NCI-H1105 treated with DMSO at 0.1 percent for 48 hours (cell line): Measurements from ENCODE around the gene PPP1R27.

Experiments used
- DNase-seq: peaks from one replicate; lab custom pipeline; 2025; lab: John Stamatoyannopoulos, UW

The PPP1R27 gene

DNA sequence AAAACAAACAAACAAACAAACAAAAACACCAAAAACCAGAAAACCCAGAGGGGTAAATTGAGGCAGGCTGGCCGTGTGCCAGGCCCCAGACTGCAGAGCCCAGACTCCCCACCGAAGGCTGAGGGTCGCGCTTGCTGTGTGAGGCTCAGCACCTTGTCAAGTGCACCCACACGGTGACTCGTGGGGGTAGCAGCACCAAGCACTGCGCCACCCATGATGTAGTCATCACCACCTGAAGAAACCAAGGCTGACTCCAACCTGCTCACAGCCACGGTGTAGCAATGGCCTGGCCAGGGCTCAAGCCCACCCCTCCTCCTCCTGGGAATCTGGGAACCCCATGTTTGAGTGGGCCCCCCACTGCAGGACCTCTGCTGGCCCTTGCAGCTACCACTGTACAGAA is 13.7 kb downstream of the PPP1R27 start:
- no peak for DNase-seq

DNA sequence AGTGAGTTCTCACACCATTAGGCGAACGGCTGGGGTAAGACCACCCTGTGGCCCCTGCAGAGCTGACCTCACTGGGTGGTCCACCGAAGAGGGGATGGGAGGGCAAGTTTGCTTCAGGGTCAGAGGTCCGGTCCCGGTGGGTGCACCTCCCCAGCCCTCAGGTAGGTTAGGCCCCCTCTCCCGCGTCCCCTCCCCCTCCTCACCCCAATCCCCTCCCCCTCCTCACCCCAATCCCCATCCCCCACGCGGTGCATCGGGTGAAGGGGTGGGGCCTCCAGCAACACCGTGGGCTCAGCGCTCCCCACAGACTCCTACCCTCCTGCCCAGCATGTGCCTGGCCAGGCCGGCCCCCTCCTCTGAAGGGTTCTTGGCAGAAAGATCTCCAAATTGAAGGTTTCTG is 15.1 kb downstream of the PPP1R27 start:
- no peak for DNase-seq

DNA sequence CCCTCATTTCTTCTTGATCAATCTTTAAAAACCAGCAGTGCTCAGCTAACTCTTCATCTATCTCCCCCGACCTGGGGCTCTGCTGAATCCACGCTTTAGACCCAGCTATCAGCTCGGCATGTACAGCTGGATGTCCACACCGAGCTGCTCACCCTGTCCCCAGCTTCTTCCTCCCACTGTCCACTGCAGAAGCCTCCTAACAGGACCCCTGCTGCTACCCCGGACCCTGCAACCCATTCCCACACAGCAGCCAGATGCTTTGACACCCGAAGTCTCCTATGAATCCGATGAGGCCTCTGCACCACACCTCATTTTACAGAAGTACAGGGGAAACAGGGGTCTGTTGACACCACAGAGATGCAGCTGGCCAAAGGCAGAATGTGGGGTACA is 17.1 kb downstream of the PPP1R27 start:
- DNase-seq, result no peak

DNA sequence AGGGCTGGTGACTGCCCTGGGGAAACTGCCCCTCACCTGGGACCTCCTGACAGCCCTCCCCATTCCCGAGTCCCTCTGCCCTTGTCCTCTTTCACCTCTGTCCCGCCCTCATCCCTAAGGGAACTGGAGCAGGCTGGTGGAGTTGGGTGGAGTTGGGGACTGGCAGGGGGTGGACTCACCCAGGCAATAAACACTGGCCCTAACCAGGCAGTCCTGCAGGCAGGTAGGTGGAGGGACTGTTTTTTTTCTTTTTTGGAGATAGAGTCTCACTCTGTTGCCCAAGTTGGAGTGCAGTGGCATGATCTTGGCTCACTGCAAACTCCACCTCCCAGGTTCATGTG is 19.2 kb downstream of the PPP1R27 start:
- no peak for DNase-seq

DNA sequence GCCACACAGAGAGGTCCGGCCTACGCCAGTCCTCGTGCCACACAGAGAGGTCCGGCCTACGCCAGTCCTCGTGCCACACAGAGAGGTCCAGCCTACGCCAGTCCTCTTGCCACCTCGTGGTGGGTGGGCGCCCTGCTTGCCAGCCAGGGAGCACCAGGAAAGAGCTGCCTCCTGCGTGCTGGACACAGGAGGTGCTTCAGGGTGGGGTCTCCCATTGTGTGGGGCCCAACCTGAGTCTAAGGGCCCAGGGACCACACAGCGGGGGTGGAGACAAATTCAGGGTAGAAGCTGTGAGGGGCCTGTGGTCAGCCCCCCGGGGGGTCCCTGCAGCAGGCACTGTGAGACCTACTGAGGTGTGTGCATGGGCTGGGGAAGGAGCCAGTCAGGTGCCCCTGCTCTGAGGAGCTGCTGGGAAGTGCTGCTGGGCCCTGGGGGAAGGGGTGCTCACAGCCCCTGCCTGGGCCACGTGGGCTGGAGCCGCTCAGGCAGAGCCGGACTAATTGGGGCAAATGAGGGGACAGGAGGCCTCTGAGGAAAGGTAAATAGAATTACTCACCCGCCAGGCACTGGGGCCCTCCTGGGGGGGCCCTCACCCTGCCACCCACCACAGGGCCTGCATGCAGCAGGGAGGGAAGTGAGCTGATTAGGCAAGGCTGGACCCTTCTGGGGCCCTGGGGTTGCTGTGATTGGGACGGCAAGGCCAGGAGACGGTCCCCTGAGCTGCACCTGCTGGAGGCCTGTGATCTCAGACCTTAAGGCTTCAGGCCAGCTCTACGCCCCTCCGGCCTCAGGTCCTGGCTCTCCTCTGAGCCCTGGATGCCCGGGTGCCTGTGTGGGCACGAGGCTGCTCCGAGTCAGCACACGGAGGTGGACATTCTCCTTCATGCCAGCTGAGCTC is 19.9 kb downstream of the PPP1R27 start:
- DNase-seq, result peak; percentile 26

DNA sequence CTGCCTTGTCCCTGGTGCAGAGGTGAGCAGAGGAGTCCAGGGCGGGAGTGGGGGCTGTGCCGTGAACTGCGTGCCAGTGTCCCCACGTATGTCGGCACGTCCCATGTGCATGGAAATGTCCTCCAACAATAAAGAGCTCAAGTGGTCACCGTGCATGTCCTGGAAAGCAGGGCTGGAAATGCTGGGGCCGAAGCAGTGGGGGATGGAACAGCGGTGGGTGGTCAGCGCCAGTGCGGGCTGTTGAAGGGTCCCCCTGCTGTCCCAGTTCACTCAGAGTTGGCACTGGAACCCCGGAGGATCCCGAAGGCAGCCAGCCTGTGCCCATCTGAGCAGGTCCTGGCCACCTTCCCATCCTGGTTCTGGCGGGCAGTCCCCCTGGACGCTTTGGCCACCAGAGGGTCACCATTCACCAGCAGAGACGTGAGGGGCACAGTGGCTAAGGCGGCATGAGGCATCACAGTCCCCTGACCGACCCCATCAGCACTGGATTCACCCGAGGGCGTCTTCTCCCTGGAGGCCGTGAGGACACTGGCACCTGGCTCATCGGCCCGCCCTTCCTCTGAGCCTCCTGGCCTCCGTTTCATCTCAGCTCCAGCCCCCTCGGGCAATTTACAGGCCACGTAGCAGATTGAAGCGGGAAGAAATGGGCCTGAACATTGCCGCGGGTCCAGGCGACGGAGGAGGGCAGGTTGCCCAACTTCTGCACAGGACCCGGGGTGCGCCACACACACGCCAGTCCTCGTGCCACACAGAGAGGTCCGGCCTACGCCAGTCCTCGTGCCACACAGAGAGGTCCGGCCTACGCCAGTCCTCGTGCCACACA is 20.8 kb downstream of the PPP1R27 start:
- DNase-seq, result no peak

DNA sequence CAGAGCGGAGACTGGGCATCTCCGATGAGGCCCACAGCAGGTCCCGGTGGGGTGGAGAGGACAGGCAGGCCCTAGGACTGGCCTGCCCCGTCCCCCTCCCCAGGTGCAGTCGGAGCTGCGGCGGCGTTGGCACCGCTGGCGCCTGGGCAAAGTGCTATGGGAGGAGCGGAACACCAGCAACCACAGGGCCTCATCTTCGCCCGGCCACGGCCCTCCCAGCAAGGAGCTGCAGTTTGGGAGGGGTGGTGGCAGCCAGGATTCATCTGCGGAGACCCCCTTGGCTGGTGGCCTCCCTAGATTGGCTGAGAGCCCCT is 21.5 kb downstream of the PPP1R27 start:
- DNase-seq, result no peak

DNA sequence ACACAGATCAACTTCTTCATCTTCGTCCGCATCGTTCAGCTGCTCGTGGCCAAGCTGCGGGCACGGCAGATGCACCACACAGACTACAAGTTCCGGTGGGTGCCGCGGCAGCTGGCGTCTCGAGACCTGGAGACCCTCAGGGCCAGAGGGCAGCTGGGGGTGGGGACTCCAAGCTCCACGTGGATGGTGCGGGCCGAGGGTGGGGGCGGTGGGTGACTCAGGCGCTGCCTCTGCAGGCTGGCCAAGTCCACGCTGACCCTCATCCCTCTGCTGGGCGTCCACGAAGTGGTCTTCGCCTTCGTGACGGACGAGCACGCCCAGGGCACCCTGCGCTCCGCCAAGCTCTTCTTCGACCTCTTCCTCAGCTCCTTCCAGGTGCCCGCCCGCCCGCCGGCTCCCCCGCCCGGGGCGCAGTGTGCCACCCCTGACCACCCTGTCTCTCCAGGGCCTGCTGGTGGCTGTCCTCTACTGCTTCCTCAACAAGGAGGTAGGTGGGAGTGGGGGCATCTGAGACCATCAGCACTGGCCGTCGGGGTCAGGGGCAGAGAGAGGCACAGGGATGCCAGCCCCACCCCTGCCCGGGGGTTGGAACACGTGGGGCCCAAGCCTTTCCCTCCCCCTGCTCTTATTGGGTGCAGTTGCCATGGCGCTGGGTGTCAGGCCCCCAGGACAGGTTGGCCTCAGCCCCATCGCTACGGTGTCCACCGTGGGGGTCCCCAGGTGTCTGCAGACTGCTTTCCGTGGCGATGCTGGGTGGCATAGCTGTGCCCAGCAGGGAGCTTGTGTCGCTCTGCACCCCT is 22.1 kb downstream of the PPP1R27 start:
- DNase-seq, result no peak

DNA sequence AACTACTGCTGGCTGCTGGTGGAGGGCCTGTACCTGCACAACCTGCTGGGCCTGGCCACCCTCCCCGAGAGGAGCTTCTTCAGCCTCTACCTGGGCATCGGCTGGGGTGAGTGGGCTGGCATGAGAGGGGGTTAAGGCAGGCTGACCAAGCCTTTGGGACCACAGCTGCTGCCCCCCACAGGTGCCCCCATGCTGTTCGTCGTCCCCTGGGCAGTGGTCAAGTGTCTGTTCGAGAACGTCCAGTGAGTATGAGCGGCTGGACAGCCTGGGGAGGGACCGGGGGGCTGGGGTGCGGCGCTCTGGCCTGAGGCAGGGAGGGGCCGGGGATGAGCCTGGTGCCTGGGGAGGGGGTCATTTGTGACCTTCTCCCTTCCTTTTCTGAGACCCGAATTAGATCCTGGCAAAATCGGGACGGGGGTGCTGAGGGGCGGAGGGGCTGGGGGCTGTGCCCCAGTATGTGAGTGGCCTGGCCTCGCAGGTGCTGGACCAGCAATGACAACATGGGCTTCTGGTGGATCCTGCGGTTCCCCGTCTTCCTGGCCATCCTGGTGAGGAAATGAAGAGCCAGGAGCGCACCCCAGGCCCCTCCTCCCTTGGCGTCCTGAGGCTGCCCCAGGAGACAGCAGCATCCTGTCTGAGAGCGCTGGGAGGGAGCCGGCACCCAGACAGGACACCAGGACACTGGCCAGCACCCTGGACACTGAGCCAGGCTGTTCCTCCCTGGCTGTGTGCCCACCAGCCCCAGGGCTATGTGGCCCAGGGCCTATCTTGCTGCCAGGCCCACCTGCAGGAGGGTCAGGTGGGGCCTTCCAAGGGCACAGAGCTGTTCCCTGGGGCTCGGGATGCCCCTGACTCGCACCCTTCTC is 22.9 kb downstream of the PPP1R27 start:
- no peak for DNase-seq

DNA sequence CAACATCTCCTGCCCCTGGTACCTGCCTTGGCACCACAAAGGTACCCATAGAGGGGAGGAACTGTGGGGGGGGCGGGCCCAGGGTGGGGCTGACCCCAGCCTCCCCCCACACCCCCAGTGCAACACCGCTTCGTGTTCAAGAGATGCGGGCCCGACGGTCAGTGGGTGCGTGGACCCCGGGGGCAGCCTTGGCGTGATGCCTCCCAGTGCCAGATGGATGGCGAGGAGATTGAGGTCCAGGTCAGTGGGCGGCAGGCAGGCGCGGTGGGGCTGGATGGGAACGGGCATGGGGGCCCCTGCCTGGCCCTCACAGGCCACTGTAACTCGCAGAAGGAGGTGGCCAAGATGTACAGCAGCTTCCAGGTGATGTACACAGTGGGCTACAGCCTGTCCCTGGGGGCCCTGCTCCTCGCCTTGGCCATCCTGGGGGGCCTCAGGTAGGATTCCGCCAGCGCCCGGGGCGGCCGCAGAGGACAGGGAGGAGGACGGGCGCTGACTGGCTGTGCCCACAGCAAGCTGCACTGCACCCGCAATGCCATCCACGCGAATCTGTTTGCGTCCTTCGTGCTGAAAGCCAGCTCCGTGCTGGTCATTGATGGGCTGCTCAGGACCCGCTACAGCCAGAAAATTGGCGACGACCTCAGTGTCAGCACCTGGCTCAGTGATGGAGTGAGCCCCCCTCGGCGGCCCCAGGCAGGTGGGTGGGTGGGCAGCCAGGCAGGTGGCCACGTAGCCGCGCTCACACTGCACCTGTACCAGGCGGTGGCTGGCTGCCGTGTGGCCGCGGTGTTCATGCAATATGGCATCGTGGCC is 23.8 kb downstream of the PPP1R27 start:
- no peak for DNase-seq

DNA sequence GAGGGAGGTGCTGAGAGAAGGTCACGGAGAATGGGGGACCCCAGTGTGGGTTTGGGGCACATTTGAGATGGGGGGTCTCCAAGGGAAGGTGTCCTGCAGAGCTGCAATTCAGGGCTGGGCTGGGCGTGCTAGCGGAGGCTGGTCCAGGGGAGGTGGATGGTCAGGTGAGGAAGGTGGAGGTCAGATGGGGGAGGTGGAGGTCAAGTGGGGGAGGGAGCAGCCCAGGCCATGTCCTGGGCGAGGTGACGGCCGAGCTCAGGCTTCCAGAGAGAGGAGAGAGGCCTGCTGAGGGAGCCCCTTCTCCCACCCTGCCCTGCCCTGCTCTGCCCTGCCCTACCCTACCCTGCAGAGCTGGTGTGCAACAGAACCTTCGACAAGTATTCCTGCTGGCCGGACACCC is 24.4 kb downstream of the PPP1R27 start:
- no peak for DNase-seq

DNA sequence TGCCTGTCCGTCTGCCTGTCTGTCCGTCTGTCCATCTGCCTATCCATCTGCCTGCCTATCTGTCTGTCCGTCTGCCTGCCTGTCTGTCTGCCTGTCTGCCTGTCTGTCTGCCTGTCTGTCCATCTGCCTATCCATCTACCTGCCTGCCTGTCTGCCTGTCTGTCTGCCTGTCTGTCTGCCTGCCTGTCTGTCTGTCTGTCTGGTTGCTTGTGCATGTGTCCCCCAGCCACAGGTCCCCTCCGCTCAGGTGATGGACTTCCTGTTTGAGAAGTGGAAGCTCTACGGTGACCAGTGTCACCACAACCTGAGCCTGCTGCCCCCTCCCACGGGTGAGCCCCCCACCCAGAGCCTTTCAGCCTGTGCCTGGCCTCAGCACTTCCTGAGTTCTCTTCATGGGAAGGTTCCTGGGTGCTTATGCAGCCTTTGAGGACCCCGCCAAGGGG is 25.3 kb downstream of the PPP1R27 start:
- DNase-seq, result no peak

DNA sequence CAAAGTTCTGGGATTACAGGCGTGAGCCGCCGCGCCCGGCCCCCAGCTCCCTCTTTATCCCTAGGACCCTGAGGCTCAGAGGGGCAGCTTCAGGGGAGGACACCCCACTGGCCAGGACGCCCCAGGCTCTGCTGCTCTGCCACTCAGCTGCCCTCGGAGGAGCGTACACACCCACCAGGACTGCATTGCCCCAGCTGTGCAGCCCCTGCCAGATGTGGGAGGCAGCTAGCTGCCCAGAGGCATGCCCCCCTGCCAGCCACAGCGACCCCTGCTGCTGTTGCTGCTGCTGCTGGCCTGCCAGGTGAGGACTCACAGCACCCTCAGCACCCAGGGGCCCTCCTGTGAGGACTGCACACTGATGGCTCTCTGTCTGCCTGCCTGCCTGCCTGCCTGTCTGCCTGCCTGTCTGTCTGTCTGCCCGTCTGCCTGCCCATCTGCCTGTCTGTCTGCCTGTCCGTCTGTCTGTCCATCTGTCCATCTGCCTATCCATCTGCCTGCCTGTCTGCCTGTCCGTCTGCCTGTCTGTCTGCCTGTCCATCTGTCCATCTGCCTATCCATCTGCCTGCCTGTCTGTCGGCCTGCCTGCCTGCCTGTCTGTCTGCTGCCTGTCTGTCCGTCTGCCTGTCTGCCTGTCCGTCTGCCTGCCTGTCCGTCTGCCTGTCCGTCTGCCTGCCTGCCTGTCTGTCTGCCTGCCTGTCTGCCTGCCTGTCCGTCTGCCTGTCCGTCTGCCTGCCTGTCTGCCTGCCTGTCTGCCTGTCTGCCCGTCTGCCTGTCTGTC is 25.9 kb downstream of the PPP1R27 start:
- DNase-seq, result no peak

DNA sequence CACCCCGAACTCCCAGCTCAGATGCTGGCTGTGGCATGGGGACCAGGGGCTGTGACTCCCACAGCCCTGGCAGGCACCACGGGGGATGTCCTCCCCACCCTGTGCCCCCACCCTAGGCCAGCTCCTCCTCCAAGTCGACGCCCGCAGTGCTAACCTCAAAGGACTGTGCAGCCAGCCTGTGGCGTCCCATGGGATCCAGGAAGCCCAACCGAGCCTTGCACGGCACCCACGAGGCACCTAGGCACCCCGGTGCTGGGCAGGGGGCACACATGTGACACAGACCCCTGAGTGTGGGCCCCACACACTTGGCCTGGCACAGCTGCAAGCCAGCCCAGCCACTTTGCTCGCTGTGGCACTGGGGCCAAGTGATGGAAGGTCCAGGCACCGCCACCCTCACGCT is 27.0 kb downstream of the PPP1R27 start:
- no peak for DNase-seq

DNA sequence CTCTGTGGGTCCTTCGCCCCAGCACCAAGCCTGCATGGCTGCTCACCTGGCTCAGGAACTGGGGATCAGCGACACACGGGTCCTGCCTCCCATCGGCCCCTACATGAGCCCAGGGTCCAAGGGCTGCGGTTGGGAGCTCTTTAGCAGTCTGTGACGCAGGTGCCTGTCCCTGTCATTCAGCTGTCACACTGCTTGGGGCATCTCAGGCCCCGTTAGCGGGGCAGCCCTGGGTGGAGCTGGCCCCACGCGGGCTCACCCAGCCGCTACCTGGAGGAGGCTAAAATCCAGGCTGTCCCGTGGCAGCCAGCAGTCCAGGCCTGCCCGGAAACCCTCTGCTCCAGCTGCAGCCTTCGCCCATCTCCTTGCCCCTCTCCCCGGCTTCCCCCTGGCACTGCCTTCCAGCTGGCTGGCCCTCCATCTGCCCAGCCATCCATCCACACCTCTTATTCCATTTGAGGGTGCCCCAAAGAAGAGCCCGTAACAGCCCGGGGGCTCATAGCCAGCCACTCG is 27.6 kb downstream of the PPP1R27 start:
- no peak for DNase-seq

DNA sequence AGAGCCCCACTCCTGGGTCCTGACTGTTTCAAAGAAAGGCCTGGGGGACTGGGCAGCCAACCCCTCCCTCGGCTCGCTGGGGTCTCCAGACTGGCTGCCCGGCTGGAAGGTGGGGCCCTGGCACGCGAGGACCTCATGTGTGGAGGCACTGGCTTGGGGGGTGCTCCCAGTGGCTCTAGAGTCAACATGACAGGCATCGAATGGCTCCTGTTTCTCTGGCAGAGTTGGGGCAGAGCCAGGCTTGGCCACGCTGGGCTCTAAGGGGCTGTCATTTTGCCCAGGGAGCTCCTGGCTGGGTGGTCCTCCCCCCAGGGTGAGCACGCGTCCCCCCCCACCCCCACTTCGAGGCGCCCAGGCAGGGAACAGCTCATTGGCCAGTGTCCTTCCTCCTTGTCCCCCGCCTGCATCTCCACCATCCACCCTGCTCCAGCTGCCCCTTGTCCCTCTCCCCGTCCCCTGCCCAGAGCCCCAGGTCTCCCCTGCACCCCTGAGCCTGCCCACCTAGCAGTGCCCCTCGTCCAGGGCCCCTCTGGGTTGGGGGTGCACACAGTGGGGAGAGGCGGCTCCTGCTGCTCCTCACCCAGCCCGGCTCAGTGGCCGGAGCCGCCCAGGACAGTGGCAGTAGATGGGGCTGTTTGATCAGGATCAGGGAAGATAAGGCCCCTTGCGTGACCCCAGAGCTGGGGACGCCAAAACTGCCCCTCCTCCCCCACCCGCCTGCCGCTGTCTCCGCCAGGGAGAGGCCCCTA is 28.2 kb downstream of the PPP1R27 start:
- DNase-seq, result no peak

DNA sequence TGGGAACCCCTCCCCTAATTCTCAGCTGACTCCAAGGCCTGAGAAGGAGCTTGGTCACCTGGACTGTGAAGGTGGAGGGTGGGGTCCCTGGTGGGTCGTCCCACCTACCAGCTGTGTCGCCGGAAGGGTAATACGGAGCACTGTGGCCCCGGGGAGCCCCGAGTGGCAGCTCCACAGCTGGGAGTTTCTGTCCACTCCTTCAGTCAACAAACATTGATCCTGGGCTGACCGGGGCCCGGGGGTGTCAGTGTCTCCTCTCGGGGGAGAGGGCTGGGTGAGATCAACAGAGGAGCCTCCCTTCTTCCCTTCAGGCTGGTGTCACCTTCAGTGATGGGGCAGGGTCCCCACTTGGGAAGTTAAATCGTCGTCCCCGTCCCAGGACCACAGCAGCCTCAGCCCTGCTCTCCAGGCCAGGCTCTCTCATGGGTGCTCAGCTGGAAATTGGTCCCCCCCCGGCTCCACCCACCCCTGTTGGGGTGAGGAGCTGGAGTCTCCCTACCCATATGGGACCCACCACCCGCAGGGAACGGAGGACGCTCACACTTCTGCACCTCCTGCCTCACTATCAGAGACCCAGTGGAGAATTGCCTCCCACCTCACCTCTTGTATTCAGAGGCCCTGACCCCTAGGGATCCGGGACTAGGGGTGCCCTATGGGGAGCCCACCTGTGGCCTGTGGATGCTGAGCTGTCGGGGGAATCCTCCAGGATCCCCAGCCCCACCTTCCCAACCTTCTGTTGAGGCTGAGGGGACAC is 29.0 kb downstream of the PPP1R27 start:
- DNase-seq, result no peak
